Measurements from ENCODE around the gene UCHL3. TPM values are rescaled to one million over a fixed set of nuclear protein-coding genes. Genes with fewer than 3 reads are reported as not detected.

UCHL3 gene
- total and polyA plus RNA-seq, 2 of the 4 experiments (the other 2 are of a cell fraction), result 63.8 to 68.3 TPM

DNA sequence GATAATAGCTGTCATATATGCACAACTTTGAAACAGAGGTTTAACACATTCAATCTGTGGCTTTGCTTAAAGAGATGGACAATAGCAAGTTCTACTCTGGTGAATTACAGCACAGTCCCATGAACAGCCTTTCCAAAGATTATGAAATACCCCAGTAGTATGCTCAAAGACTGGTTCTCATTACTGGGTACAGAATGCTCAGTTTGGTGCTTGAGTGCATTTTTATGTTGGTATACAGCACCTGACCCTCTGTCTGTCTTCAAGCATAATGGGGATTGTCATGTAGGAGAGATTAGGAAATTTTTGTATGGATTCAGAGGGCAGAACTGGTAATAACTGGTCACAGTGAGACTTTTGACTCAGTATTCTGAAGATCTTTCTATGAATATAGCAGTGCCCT lies 94.1 kb downstream of the UCHL3 start:
- Histone ChIP-seq H4K8ac (ENCODE audit: low read depth in 2 of 2, low read length in 2 of 2) (no peak overlapping the region), H3K56ac (ENCODE audit: extremely low read depth, insufficient read depth, low read length) (no peak overlapping the region), H3K27me3 (ENCODE audit: control insufficient read depth, insufficient read depth, low read length) (no peaks in the 10 kb centered on the region), H3K9me3 (ENCODE audit: control insufficient read depth, insufficient read depth, low read length) (no peaks in the 10 kb centered on the region), H3K36me3 (ENCODE audit: control insufficient read depth, insufficient read depth, low read length) (peaks cover 9% of the 10 kb centered on the region), H3K4me1 (ENCODE audit: control insufficient read depth, insufficient read depth, low read length) (peaks cover 25% of the 10 kb centered on the region), H3K9me1 (ENCODE audit: insufficient read depth, low read length) (peaks cover 33% of the 10 kb centered on the region), H3K9ac (ENCODE audit: low read depth, low read length) (no peak overlapping the region), H4K20me1 (ENCODE audit: insufficient read depth, low read length) (peaks cover 94% of the 10 kb centered on the region), H3K23ac (ENCODE audit: low read depth, low read length) (0 out of 2 replicates have a peak overlapping the region, but pooled peaks have one; percentile 3), H2BK20ac (ENCODE audit: low read depth, low read length) (no peak overlapping the region), H3K4me2 (ENCODE audit: low read depth, low read length) (no peak overlapping the region), H3K18ac (ENCODE audit: low read depth, low read length) (no peak overlapping the region), H3K14ac (replicated peaks; ENCODE audit: low read depth, low read length) (no peak overlapping the region), H3K4me3 (ENCODE audit: insufficient read depth, low read depth, low read length) (no peak overlapping the region), H4K91ac (ENCODE audit: insufficient read depth, low read depth, low read length) (no peak overlapping the region), H2BK15ac (ENCODE audit: low read depth, low read length) (no peak overlapping the region), H2AK5ac (ENCODE audit: low read depth, low read length) (no peak overlapping the region), H2AFZ (replicated peaks; ENCODE audit: low read length, poor library complexity) (no peak overlapping the region), H2AK9ac (replicated peaks; ENCODE audit: low read depth, low read length, poor library complexity) (no peak overlapping the region), H4K5ac (ENCODE audit: low read depth, low read length) (no peak overlapping the region), H3K79me1 (ENCODE audit: low read depth in 1 of 2, low read length in 2 of 2) (peaks cover 5 to 59% of the 10 kb centered on the region in 2 experiments), H2BK120ac (ENCODE audit: low read depth, low read length) (no peak overlapping the region), H2BK5ac (ENCODE audit: low read depth, low read length, poor library complexity, severe bottlenecking) (peak overlapping the region; percentile 29), H3K4ac (ENCODE audit: low read depth, low read length) (no peak overlapping the region), H3K27ac (ENCODE audit: insufficient read depth, low read length) (no peak overlapping the region; the same call in 1 of the 2 replicates)
- TF ChIP-seq MAFK (IDR thresholded peaks at IDR 0.05; ENCODE audit: low read depth, low read length) (no peak), BHLHE40 (IDR thresholded peaks at IDR 0.05; ENCODE audit: low read depth, low read length) (no peak), NFE2L2 (IDR thresholded peaks at IDR 0.05; ENCODE audit: low read depth, low read length) (no peak), RAD21 (IDR thresholded peaks at IDR 0.05; ENCODE audit: low read length) (no peak), CEBPB (IDR thresholded peaks at IDR 0.05; ENCODE audit: low read depth, low read length) (peak; percentile 22; the same call in 1 of the 2 replicates), FOS (IDR thresholded peaks at IDR 0.05; ENCODE audit: low read depth, low read length) (no peak)
- TF ChIP-seq, protein P1, sequence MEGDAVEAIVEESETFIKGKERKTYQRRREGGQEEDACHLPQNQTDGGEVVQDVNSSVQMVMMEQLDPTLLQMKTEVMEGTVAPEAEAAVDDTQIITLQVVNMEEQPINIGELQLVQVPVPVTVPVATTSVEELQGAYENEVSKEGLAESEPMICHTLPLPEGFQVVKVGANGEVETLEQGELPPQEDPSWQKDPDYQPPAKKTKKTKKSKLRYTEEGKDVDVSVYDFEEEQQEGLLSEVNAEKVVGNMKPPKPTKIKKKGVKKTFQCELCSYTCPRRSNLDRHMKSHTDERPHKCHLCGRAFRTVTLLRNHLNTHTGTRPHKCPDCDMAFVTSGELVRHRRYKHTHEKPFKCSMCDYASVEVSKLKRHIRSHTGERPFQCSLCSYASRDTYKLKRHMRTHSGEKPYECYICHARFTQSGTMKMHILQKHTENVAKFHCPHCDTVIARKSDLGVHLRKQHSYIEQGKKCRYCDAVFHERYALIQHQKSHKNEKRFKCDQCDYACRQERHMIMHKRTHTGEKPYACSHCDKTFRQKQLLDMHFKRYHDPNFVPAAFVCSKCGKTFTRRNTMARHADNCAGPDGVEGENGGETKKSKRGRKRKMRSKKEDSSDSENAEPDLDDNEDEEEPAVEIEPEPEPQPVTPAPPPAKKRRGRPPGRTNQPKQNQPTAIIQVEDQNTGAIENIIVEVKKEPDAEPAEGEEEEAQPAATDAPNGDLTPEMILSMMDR (conservative IDR thresholded peaks at IDR 0.05; ENCODE audit: low read depth, low read length), result no peak
- TF ChIP-seq, protein P2, sequence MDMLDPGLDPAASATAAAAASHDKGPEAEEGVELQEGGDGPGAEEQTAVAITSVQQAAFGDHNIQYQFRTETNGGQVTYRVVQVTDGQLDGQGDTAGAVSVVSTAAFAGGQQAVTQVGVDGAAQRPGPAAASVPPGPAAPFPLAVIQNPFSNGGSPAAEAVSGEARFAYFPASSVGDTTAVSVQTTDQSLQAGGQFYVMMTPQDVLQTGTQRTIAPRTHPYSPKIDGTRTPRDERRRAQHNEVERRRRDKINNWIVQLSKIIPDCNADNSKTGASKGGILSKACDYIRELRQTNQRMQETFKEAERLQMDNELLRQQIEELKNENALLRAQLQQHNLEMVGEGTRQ (IDR thresholded peaks at IDR 0.05; ENCODE audit: low read depth, low read length), result no peak
- ATAC-seq (ENCODE audit: low read depth), result peak; percentile 30; the same call in 1 of the 2 replicates
- dilution Hi-C loops (cut with HindIII; ENCODE audit: low sequenced_read_pairs, unreplicated experiment), result no loop called here
- no peak for DNase-seq
- intact Hi-C loops (cut with micrococcal nuclease), result no loop called here
- no TSS peak for BruUV-seq (replicated peaks)
- POLR2A ChIA-PET (ENCODE audit: unreplicated experiment), result interaction anchor here (0.7 kb wide), 1 partner anchor 49 kb away, joined by 4 read pairs; no protein-coding TSS in a partner anchor
- CTCF ChIA-PET, result interaction anchor here (0.6 kb wide), 1 partner anchor 16 kb away, joined by 3 read pairs; no protein-coding TSS in a partner anchor
- in situ Hi-C loops (cut with MboI; ENCODE audit: low sequenced_read_pairs), result no loop called here
